Measurements from ENCODE around the gene PKDCC.
A peak's percentile ranks its signal among the peaks of the same experiment; 100 is the strongest.
"Not testable (repeated sequence)": the region's sequence is repeated elsewhere in the genome, so short reads cannot be mapped to it uniquely, and the experiment has no call there.

PKDCC gene

GRCh38 chr2:42067521-42067920 is 19.7 kb downstream of the PKDCC start:
- DNase-seq: no peak

- no peak for DNase-seq
Measured at GRCh38 chr2:42068571-42069178, 20.9 kb downstream of the PKDCC start.

GRCh38 chr2:42069568-42069967 is 21.7 kb downstream of the PKDCC start:
- no peak for DNase-seq

GRCh38 chr2:42071791-42072190 is 24.0 kb downstream of the PKDCC start:
- no peak for DNase-seq

- no peak for DNase-seq
Measured at GRCh38 chr2:42072349-42073118, 24.7 kb downstream of the PKDCC start.

GRCh38 chr2:42073739-42074503 is 26.1 kb downstream of the PKDCC start:
- no peak for DNase-seq

GRCh38 chr2:42074661-42075060 is 26.8 kb downstream of the PKDCC start:
- DNase-seq: no peak

GRCh38 chr2:42076357-42077225 is 28.8 kb downstream of the PKDCC start:
- DNase-seq: no peak

GRCh38 chr2:42077343-42077742 is 29.5 kb downstream of the PKDCC start:
- DNase-seq: no peak

GRCh38 chr2:42079737-42080287 is 32.0 kb downstream of the PKDCC start:
- no peak for DNase-seq

GRCh38 chr2:42081151-42081550 is 33.3 kb downstream of the PKDCC start:
- not testable (repeated sequence) for DNase-seq

- DNase-seq: no peak
Measured at GRCh38 chr2:42082016-42082415, 34.2 kb downstream of the PKDCC start.

- no peak for DNase-seq
Measured at GRCh38 chr2:42084231-42084671, 36.4 kb downstream of the PKDCC start.

- DNase-seq: not testable (repeated sequence)
Measured at GRCh38 chr2:42085070-42085469, 37.2 kb downstream of the PKDCC start.

GRCh38 chr2:42085706-42086487 is 38.1 kb downstream of the PKDCC start:
- DNase-seq: no peak

- DNase-seq: peak; percentile 78
Measured at GRCh38 chr2:42086500-42086953, 38.7 kb downstream of the PKDCC start.

- DNase-seq: no peak
Measured at GRCh38 chr2:42087137-42087856, 39.5 kb downstream of the PKDCC start.

GRCh38 chr2:42087857-42088195 is 40.0 kb downstream of the PKDCC start:
- no peak for DNase-seq

- DNase-seq: no peak
Measured at GRCh38 chr2:42089340-42089925, 41.6 kb downstream of the PKDCC start.

- DNase-seq: no peak
Measured at GRCh38 chr2:42090216-42090615, 42.4 kb downstream of the PKDCC start.
